HG03066 (cell line): ENCODE data around the gene C20orf173.
"Not testable (repeated sequence)": the region's sequence is repeated elsewhere in the genome, so short reads cannot be mapped to it uniquely, and the experiment has no call there.

Experiments
- ATAC-seq: cut with Tn5 transposase; IDR thresholded peaks from one replicate; pipeline ENCODE4 v1.9.1; 2021; ENCODE audit warnings: low read depth; ENCODE audit not compliant: unreplicated experiment

C20orf173 gene, protein sequence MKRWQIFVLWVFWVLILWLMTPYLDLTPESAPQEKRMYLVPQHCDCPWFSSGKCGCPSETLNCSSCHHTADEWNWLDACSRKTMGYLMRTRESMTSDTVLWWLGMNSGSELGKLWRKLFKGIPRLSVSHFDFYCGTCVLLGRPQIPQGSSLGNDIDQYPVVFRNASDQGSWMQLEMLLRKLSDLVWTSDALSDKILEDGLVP

DNA sequence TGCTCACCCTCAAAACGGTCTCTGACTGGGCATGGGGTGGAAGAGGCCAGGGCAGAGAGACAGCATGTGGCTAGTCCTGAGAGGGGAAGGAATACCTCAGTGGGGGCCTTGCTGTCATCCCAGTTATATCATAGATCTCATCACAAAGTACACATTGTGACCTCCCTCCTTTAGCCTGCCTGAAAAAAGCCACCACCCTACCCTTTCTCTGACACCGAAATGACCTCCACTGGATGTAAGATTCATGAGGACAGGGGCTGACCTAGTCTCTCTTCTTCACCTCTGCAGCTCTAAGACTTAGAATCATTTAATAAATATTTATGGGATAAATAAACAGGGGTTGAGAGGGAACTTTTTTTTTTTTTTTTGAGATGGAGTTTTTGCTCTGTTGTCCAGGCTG lies at the start of gene C20orf173:
Gene C20orf173 (minus strand): TSS at position 101 of the 400 bp plus-strand sequence. CDS start 279 bp downstream, outside the sequence.
- ATAC-seq = no peak

DNA sequence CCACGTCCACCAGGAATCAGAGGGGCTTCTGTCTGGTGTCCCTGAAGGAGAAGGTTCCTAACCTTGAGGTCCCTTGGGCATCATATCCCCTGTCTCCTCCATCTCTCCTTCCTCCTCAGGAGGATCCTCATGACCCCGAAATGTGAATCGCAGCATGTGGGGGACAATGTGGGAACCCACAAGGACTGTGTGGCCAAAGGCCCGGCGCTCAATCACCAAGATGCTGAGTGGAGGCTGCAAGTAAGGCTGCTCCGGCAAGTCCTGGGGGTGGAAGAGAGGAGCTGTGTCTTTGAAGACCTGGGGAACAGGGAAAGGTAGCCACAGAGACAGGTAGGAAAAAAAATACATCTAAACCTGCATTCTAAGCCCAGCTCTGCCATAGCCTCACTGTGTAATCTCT lies 49.7 kb upstream of the C20orf173 start:
- no peak for ATAC-seq

DNA sequence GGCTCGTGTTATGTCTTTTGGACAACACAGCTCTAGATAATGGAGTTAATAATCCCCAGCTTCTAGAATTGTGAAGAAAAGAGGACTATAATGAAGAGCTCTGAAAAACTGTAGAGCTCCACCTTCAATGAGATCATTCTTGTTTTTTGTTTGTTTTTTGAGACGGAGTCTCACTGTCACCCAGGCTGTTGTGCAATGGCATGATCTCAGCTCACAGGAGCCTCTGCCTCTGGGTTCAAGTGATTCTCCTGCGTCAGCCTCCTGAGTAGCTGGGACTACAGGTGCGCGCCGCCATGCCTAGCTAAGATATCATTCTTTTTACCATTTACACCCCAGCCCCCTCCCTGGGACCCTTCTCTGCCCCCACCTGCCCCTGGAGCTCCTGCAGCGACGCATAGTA lies 49.0 kb upstream of the C20orf173 start:
- ATAC-seq = no peak

DNA sequence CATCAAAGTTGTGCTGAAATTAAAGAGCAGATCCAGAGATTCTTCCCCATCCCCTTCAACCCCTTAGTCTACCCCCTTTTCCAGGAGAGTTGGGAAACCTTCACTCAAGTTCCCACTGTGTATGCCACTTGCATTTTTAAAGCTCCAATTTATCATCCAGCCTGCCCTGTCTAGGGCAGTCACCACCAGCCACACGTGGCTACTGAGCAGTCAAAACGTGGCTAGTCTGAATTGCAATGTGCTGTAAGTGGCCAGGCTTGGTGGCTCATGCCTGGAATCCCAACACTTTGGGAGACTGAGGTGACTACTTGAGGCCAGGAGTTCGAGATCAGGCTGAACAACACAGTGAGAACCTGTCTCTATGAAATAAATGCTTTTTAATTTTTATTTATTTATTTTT lies 47.4 kb upstream of the C20orf173 start:
- no peak for ATAC-seq

DNA sequence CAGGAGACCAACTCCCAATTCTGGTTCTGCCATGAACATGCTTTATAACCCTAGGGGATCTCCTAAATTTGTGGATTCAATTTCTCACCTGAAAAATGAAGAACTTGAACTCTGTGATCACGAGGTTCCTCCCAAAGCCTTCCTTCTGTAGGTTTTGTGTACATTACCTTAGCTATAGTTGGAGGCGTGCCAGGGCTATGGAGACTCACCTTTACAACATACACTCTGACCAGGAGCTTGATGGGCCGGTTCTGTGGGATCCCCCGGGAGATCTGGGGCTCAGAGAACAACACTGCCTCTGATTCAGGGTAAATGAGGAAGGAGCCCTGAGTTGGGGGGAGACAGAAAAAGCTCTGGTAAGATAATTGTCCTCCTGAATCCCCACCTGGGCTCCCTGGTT lies 46.5 kb upstream of the C20orf173 start:
- no peak for ATAC-seq

DNA sequence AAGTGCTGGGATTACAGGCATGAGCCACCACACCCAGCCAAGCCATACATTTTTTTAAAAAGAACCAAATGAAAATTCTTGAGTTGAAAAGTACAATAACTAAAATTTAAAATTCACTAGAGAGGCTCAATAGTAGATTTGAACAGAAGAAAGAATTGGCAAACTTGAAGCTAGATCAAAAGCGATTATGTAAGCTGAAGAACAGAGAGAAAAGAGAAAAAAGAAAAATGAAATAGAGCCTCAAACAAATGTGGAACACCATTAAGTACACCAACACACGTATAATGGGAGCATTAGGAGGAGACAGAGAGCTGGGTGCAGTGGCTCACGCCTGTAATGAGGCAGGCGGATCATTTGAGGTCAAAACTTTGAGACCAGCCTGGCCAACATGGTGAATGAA lies 43.4 kb upstream of the C20orf173 start:
- no peak for ATAC-seq

DNA sequence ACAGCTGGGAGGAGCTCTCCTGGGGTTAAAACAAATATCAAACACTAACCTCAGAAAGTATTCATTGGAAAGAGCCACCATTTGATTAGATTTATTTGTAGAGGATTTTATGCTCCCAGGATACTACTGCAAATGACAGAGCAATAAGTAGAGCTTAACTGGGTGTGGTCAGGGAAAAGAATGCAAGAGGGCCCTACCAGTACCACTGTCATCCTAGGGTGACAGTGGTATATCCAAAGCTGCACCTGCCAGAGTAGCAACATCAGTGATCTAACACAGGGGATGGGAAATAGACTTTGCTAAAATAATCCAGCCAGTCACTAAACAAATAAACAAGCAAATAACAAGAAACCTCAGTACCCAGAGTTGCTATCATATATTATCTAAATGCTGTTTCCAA lies 42.1 kb upstream of the C20orf173 start:
- no peak for ATAC-seq

DNA sequence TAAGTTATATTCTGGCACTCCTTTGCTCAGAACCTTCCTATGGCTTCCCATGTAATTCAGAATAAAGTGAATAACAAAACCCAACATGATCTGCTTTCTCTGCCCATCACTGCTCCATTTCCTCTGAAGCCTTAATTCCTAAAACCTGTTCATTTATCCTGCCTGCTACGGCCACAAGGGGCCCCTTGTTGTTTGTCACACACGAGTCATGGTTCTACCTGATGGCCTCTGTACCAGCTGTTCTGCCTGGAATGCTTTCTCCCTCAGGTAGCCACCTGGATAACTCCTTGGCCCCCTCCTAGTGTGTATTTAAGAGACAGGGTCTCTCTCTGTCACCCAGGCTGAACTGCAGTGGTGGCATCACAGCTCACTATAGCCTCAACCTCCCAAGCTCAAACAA lies 39.2 kb upstream of the C20orf173 start:
- no peak for ATAC-seq

DNA sequence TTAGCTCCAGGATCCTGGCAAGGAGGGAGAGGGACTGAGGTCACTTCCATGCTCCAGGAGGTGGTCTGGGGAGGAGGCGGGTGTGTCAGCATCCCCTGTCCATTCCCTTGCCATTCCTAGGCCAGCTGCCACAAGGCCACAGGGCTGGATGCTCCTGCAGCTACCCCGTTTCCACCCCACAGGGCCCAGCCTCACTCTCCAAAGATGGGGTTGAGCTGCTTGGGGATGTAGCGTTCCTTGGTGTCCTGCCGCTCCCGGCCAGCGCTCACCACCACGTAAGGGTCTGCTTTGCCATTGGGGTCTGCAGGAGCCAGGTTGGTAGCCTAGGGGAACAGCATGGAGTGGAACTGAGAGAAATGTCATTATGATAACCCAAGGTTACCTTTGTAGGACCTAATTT lies 35.5 kb upstream of the C20orf173 start:
- ATAC-seq = no peak

DNA sequence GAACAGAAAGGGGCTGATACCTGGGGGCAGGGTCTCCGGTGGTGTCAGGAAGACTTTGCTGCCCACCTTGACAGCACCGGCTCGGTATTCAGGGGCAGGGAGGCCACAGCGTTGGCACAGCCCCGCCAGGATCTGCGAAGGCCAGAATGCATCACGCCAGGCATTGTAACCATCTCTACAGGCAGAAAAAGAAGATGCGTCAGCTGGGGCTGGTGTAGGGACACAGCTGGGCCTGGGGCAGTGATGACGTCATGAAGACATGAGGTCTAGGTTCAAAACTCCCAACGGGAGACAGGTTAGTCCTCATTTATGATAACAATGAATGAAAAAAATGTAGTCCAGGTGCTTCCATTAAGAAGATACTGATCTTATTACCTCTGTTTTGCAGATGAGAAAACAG lies 34.4 kb upstream of the C20orf173 start:
- no peak for ATAC-seq

DNA sequence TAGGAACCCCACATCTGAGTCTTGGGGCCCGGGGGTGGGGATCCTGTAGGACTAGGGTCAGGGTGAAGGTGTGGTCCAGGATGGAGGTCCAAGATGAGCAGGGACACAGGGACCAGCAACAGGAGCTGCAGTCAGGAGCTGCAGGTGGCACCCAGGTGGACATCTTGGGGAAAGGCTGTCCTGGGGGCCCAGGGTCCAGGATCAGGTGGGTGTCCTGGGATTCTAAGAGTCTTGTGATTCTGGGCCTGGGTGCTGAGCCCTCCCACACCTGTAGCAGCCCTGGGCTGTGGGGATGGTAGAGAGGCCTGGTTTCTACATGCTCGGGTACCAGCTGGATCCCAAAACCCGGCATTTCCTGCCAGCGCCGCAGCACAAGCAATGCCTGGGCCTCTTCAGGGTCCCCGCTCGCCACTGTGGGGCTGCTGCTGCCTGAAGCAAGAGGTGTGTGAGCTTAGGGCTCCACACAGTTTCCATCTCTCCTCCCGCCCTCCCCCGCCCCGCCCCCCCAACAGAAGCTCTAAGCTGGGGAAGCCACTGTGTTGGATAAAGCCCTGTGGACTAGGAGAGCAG lies 33.2 kb upstream of the C20orf173 start:
- no peak for ATAC-seq

DNA sequence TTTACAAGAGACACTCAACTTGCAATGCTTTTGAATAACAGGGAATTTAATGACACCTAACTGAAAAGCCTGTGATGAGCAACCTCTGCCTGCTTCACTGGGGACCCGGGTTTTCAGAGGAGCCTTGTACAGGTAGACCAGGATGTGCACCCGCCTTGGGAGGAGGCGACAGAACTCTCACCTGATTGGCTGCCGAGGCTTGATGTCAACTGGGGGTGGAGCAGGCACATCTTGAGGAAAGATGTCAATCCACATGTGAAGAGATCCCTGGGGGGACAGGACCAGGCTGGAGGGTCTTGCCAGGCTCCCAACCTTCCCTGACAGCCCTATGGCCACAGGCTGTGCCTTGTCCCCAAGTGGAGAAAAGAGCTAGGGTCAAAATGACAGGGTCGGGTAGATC lies 32.2 kb upstream of the C20orf173 start:
- no peak for ATAC-seq

DNA sequence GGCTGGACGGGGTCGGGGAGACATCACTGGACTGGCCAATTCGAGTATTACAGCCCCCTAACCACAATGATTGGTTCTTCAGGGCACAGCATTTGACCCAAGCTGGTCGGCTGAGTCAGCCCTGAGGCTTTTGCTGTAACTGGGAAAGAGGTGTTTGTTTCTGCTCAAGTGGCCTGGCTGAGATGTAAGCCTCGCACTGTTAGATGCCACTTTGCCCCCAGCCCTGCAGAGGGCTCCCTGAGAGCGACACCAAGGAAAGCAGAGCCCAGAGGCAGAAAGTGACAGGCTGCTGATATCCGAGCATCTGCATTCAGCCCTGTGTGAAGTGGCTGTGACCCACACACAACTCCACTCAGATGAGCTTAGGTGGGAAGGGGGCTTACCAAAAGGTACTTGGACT lies 31.8 kb upstream of the C20orf173 start:
- no peak for ATAC-seq

DNA sequence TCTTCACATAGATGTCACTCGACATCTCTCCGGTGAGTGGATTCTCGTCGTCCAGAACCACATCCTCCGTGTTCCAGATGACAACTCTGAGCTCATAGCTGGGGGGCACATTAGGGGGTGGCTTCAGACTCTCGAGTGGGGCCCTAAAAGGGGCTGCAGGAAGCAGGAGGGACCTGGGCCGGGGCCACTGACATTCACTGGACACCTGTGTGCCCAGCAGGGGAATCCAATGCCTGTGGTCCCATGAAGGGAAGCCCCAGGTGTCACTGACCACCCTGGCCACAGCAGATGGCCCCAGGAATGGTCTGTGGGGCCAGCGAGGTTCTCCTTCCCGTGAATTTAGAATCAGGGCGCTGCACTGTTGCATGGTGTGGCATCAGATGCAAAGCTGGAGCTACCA lies 31.1 kb upstream of the C20orf173 start:
- no peak for ATAC-seq

DNA sequence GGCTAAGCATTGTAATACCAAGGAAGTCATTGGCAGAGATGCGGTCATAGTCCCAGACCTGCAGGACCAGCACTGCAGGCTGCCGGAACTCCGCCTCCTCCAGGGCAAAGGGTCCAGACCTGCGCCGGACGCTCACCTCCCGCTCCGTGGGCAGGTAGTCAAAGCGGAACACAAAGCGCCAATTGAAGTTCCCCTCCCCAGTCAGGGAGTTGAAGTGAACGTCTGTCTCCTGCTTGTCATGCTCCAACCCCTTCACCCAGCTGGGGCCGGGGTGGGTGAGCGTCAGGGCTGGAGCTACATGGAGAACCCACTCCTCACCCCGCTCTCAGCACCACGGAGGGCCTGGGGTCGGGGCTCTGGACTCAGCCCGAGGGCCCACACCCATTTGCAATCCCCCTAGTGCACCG lies 30.7 kb upstream of the C20orf173 start:
- no peak for ATAC-seq

DNA sequence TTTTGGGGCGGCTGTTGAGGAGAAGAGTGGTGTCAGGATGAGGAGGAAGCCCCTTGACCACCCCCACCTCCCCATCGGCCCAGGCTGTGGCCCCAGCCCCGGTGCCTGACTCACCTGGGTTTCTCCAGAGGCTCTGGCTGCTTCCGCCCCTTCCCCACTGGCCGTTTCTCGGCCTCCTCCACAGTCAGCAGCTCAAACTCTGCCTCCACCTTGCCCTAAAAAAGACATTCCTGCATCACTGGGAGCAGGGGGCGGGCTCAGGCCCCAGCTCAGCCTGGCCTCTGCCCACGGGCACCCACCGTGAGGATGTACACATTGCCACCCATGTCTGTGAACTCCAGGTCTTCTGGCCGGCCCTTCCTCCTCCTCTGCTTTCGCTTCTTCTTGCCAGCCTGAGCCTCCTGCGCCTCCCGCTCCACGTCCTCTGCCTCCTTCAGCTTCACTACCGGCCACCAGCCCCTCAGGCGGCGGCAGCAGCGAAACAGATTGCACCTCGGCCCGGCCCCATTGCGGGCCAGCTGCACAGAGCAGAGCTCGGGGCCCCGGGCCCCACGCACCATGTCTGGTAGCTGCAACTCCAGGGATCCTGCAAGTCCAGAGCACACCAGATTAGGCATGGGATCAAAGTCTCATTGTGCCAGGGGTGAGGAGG lies 29.7 kb upstream of the C20orf173 start:
- ATAC-seq = no peak

DNA sequence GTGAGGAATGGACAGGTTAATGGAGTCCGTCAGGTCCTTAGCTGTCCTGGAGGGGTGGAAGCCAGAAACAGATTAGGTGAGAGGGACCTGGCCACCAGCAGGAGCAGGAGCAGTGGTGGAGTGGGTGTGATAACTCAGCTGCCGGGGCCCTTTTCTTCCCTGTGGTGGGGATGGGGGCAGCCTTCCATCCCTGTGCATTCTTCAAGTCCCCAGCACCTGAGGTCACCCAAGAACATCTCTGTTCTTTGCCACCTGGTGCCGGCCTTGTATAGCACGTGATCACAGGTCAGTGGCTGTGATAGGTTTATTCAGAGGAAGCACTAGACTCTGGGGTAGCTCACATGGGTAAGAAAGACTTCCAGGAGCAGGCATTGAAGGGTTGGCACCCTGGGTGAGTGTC lies 29.0 kb upstream of the C20orf173 start:
- ATAC-seq = no peak

DNA sequence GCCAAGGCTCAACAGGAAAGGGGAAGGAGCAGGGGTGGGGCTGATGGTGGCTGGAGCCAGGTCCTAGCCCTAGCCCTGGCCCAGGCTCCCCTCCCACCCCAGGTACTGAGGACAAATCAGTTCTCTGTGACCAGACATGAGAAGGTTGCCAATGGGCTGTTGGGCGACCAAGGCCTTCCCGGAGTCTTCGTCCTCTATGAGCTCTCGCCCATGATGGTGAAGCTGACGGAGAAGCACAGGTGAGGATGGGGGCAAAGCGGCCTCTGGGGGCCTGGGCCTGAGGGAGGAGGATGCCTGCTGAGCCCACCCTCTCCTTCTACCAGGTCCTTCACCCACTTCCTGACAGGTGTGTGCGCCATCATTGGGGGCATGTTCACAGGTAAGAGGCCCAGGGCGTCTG lies 27.4 kb upstream of the C20orf173 start:
- ATAC-seq = no peak

DNA sequence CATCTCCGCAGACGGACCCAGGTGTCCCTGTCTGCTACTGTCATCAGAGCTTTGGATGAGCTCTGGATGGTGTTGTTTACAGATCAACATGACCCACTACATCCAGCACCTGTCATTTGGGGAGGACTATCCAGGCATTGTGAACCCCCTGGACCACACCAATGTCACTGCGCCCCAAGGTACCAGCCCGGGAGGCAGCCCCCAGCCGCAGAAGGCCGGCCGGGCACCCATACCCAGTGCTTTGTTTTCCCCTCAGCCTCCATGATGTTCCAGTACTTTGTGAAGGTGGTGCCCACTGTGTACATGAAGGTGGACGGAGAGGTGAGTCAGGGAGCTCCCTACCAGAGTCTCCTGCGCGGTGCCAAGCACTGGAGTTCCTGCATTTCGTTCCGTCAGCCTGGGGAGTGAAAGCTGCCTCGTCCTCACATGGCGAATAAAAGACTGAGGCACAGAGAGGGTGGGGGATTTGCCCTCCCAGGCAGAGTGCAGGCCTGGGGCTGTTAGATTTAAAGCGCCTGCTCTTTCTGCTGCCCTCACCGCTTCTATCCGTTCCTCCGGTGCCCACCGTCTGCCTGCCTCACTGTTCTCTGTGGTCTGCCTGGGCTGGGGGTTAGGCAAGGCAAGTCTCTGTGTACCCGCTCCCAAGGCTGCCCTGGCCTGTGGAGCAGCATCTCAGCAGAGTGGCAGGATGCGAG lies 26.6 kb upstream of the C20orf173 start:
- no peak for ATAC-seq

DNA sequence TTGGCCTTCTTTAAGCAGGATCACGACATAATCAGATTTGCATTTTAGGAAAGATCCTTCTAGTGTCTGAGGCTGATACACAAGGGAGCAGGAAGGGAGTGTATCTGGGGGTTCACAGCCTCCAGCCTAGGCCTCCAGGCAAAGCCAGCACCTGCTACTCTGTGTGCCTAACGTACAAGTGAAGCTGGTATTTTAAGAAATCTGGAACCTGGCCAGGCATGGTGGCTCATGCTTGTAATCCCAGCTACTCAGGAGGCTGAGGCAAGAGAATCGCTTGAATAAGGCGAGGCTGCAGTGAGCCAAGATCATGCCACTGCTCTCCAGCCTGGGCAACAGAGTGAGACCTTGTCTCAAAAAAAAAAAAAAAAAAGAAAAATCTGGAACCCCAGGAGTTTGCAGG lies 26.0 kb upstream of the C20orf173 start:
- ATAC-seq = not testable (repeated sequence)

DNA sequence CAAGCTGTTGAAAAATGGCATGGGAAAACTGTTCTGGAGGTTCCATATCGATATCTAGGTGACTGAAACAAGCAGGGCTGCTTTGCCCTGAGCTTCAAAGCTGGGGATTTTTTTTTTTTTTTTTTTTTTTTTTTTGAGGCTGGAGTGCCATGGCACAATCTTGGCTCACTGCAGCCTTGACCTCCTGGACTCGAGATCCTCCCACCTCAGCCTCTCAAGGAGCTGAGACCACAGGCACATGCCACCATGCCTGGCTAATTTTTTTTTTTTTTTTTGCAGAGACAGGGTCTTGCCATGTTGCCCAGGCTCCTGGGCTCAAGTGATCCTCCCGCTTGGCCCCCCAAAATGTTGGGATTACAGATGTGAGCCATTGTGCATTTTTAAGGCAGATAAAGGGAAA lies 23.5 kb upstream of the C20orf173 start:
- no peak for ATAC-seq

DNA sequence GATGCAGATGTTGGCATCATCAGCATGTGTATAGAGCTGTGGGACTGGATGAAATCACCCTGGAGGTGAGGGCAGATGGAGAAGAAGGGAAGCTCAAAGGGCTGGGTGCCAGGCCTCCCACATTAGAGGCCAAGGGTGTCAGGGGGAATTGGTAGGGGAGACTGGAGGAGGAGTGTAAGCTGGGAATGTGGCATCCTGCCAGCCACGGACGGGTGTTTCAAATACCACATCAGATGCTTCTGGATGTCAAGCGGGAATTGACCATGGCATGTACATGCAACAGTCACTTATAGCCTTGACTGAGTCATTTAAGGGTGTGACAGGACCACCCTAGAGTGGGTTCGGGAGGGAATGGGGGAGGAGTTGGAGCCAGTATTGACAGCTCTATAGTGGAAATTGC lies 22.1 kb upstream of the C20orf173 start:
- no peak for ATAC-seq
